K562 (cell line): Measurements from ENCODE around the gene SPHK1. TPM values are rescaled to one million over a fixed set of nuclear protein-coding genes. Genes with fewer than 3 reads are reported as not detected.

Source experiments
- BCL6 ChIP-seq: fragments of 250-450 bp; sonication (Bioruptor Pico); IDR thresholded peaks from 2 replicates; pipeline ENCODE4 v1.4.0; 2020
- CTCF ChIP-seq, 3 experiments: IDR thresholded peaks in 2 of 3; conservative IDR thresholded peaks in 1 of 3; 2 replicates each; pipeline ENCODE4 v1.5.1; 2011 to 2012; ENCODE audit warnings: low read length in 3 of 3, mild to moderate bottlenecking in 3 of 3, control low read depth in 2 of 3, improper control_type of control experiment in 1 of 3, inconsistent platforms in 1 of 3, low read depth in 1 of 3, mixed read lengths in 1 of 3, moderate library complexity in 1 of 3; ENCODE audit not compliant: insufficient read depth in 2 of 3
- FOXA3 ChIP-seq, 2 experiments: fragments of 450-650 bp in 1 of 2; sonication (generic) in 1 of 2; formaldehyde crosslinking; IDR thresholded peaks in 1 of 2; conservative IDR thresholded peaks in 1 of 2; 2 replicates each; pipeline versions ENCODE4 v1.4.0 to v1.8.0; 2020 to 2022; ENCODE audit warnings: mild to moderate bottlenecking in 2 of 2, missing genetic modification reagents in 1 of 2
- HOMEZ ChIP-seq: fragments of 250-450 bp; sonication (Bioruptor Pico); IDR thresholded peaks from 2 replicates; pipeline ENCODE4 v1.4.0; 2020; ENCODE audit warnings: mild to moderate bottlenecking, moderate library complexity
- KAT2B ChIP-seq: IDR thresholded peaks from one replicate; pipeline ENCODE4 v1.6.1; 2012; ENCODE audit warnings: low read depth, mild to moderate bottlenecking, control low read depth, inconsistent platforms, low read length, moderate library complexity
- MEF2A ChIP-seq: IDR thresholded peaks from 2 replicates; pipeline ENCODE4 v1.6.1; 2011; ENCODE audit warnings: low read depth, mild to moderate bottlenecking, low read length, moderate library complexity; ENCODE audit not compliant: control insufficient read depth
- MYC ChIP-seq, 2 experiments: fragments of 250-450 bp in 1 of 2; sonication (Bioruptor Pico) in 1 of 2; IDR thresholded peaks; 2 replicates each; pipeline versions ENCODE4 v1.5.1 to v1.6.1; 2012 to 2021; ENCODE audit warnings: low read depth in 2 of 2, borderline replicate concordance in 1 of 2, improper control_type of control experiment in 1 of 2, low read length in 1 of 2, mild to moderate bottlenecking in 1 of 2, moderate library complexity in 1 of 2
- NR2C1 ChIP-seq, 2 experiments: fragments of 450-650 bp; IDR thresholded peaks; 2 replicates each; pipeline ENCODE4 v1.6.1; 2017; ENCODE audit warnings: mild to moderate bottlenecking in 2 of 2, antibody characterized with exemption in 1 of 2, inconsistent platforms in 1 of 2, missing compliant biosample characterization in 1 of 2, missing genetic modification characterization in 1 of 2
- PHF21A ChIP-seq: fragments of 450-650 bp; IDR thresholded peaks from 2 replicates; pipeline ENCODE4 v1.6.1; 2017; ENCODE audit warnings: low read depth, borderline replicate concordance
- POLR3G ChIP-seq: IDR thresholded peaks from 2 replicates; pipeline ENCODE4 v1.6.1; 2011; ENCODE audit not compliant: insufficient read length, insufficient replicate concordance; ENCODE audit errors: extremely low read depth
- SMARCA4 ChIP-seq: fragments of 450-650 bp; IDR thresholded peaks from 2 replicates; pipeline ENCODE4 v1.6.1; 2016
- SREBF2 ChIP-seq: sonication (generic); formaldehyde crosslinking; IDR thresholded peaks from 2 replicates; pipeline ENCODE4 v1.4.0; 2020; ENCODE audit warnings: mild to moderate bottlenecking, missing genetic modification reagents
- ZKSCAN1 ChIP-seq: fragments of 150-350 bp; IDR thresholded peaks from 2 replicates; pipeline ENCODE4 v1.6.1; 2016; ENCODE audit warnings: low read depth, low read length
- ZNF197 ChIP-seq: fragments of 200-800 bp; sonication (Bioruptor generic); IDR thresholded peaks from 2 replicates; pipeline ENCODE4 v1.6.1; 2016; ENCODE audit warnings: low read depth, missing genetic modification characterization, missing compliant biosample characterization
- polyA plus RNA-seq, 8 experiments: library from polyadenylated mRNA; depleted of rRNA in 4 of 8; stranded (reverse) in 5 of 8; unstranded in 3 of 8; fragments of >200 nt; fragmentation: Nextera tagmentation in 2 of 8; fragmentation: Illumina TruSeq in 1 of 8; extraction: Ambion mirVana in 2 of 8; extraction: Trizol in 1 of 8; gene quantifications; 2 replicates each; pipeline versions ENCODE4 v1.2.1 to v1.2.3, GENCODE V29; 2011 to 2014; ENCODE audit warnings: inconsistent platforms in 1 of 8, missing spikeins in 1 of 8
- total RNA-seq, 7 experiments: library from RNA; depleted of rRNA in 6 of 7; stranded (reverse); fragments of >200 nt in 6 of 7; fragmentation: Illumina TruSeq in 2 of 7; extraction: Trizol in 2 of 7; gene quantifications; 2 replicates each; pipeline versions ENCODE4 v1.2.1 to v1.2.3, GENCODE V29; 2011 to 2021; ENCODE audit warnings: low replicate concordance in 1 of 7
- TF ChIP-seq, protein P1 (sequence below), 2 experiments: IDR thresholded peaks; 2 replicates each; pipeline ENCODE4 v1.6.1; 2011; ENCODE audit warnings: borderline replicate concordance in 1 of 2, control low read depth in 1 of 2, low read depth in 1 of 2, low read length in 1 of 2, mild to moderate bottlenecking in 1 of 2, mixed read lengths in 1 of 2, moderate library complexity in 1 of 2; ENCODE audit not compliant: insufficient read depth in 1 of 2, insufficient read length in 1 of 2, poor library complexity in 1 of 2, severe bottlenecking in 1 of 2; ENCODE audit errors: extremely low read depth in 1 of 2
- TF ChIP-seq, protein P2 (sequence below): fragments of 250-450 bp; sonication (Bioruptor Pico); IDR thresholded peaks from 2 replicates; pipeline ENCODE4 v1.8.0; 2022; ENCODE audit warnings: inconsistent platforms
- TF ChIP-seq, protein P3 (sequence below): fragments of 450-650 bp; IDR thresholded peaks from 2 replicates; pipeline ENCODE4 v1.7.0; 2016; ENCODE audit warnings: borderline replicate concordance

Gene SPHK1
- total and polyA plus RNA-seq, 9 of the 15 experiments (the other 6 are each of a cell fraction or from before 2014, with no cell fraction given) = 0.21 to 60.3 (median 14.5) TPM

- TF ChIP-seq, protein P1, sequence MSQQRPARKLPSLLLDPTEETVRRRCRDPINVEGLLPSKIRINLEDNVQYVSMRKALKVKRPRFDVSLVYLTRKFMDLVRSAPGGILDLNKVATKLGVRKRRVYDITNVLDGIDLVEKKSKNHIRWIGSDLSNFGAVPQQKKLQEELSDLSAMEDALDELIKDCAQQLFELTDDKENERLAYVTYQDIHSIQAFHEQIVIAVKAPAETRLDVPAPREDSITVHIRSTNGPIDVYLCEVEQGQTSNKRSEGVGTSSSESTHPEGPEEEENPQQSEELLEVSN (IDR thresholded peaks at IDR 0.05; ENCODE audit: borderline replicate concordance in 1 of 2, extremely low read depth in 1 of 2, insufficient read depth in 1 of 2, insufficient read length in 1 of 2, low read depth in 1 of 2, low read length in 1 of 2, poor library complexity in 1 of 2, severe bottlenecking in 1 of 2) = no peak
- TF ChIP-seq FOXA3 (CRISPR knock-in tag; conservative IDR thresholded peaks at IDR 0.05 in 1 of 2, IDR thresholded peaks at IDR 0.05 in 1 of 2) (no peak), MEF2A (peak; percentile 77), ZNF197 (CRISPR knock-in tag) (peak; percentile 98), NR2C1 (IDR thresholded peaks at IDR 0.05) (peak; percentile 64), NR2C1 (tag; IDR thresholded peaks at IDR 0.05) (peak; percentile 86), MYC (IDR thresholded peaks at IDR 0.05; ENCODE audit: low read depth, low read length) (peak; percentile 85), MYC (CRISPR knock-in tag; IDR thresholded peaks at IDR 0.05; ENCODE audit: borderline replicate concordance, low read depth) (no peak), CTCF (IDR thresholded peaks at IDR 0.05 in 2 of 3, conservative IDR thresholded peaks at IDR 0.05 in 1 of 3; ENCODE audit: insufficient read depth in 2 of 3, low read depth in 1 of 3, low read length in 3 of 3) (peak in 1 of 3 experiments; percentile 16; a peak in 2 of 6 replicates), BCL6 (CRISPR knock-in tag) (peak; percentile 87), KAT2B (no peak), ZKSCAN1 (peak; percentile 90), HOMEZ (CRISPR knock-in tag) (no peak), SMARCA4 (peak; percentile 97), SREBF2 (CRISPR knock-in tag) (no peak), PHF21A (peak; percentile 87), POLR3G (no peak)
- TF ChIP-seq, protein P2, sequence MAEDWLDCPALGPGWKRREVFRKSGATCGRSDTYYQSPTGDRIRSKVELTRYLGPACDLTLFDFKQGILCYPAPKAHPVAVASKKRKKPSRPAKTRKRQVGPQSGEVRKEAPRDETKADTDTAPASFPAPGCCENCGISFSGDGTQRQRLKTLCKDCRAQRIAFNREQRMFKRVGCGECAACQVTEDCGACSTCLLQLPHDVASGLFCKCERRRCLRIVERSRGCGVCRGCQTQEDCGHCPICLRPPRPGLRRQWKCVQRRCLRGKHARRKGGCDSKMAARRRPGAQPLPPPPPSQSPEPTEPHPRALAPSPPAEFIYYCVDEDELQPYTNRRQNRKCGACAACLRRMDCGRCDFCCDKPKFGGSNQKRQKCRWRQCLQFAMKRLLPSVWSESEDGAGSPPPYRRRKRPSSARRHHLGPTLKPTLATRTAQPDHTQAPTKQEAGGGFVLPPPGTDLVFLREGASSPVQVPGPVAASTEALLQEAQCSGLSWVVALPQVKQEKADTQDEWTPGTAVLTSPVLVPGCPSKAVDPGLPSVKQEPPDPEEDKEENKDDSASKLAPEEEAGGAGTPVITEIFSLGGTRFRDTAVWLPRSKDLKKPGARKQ (CRISPR knock-in tag) = no peak
- TF ChIP-seq, protein P3, sequence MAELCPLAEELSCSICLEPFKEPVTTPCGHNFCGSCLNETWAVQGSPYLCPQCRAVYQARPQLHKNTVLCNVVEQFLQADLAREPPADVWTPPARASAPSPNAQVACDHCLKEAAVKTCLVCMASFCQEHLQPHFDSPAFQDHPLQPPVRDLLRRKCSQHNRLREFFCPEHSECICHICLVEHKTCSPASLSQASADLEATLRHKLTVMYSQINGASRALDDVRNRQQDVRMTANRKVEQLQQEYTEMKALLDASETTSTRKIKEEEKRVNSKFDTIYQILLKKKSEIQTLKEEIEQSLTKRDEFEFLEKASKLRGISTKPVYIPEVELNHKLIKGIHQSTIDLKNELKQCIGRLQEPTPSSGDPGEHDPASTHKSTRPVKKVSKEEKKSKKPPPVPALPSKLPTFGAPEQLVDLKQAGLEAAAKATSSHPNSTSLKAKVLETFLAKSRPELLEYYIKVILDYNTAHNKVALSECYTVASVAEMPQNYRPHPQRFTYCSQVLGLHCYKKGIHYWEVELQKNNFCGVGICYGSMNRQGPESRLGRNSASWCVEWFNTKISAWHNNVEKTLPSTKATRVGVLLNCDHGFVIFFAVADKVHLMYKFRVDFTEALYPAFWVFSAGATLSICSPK = no peak
These were observed 21.7 kb downstream of the SPHK1 start (continued) for GRCh38 chr17:76405967-76406647.
